SK-N-SH treated with all-trans-retinoic acid at 6 μM for 48 hours (cell line): ENCODE data around the gene CUEDC1.

ENCODE experiments used
- GLIS3 ChIP-seq: fragments of 250-450 bp; sonication (Bioruptor Pico); IDR thresholded peaks from 2 replicates; pipeline ENCODE4 v1.5.0; 2020; ENCODE audit warnings: mild to moderate bottlenecking, moderate library complexity
- OSR1 ChIP-seq: fragments of 250-450 bp; sonication (Bioruptor Pico); IDR thresholded peaks from 2 replicates; pipeline ENCODE4 v1.8.0; 2022; ENCODE audit warnings: moderate library complexity, mild to moderate bottlenecking, inconsistent platforms
- PPARA ChIP-seq: fragments of 250-450 bp; sonication (Bioruptor Pico); IDR thresholded peaks from 2 replicates; pipeline ENCODE4 v1.5.0; 2020; ENCODE audit warnings: mild to moderate bottlenecking, borderline replicate concordance
- RARB ChIP-seq: fragments of 250-450 bp; sonication (Bioruptor Pico); IDR thresholded peaks from 2 replicates; pipeline ENCODE4 v1.8.0; 2021; ENCODE audit warnings: mild to moderate bottlenecking, moderate library complexity
- TSHZ2 ChIP-seq: fragments of 250-450 bp; sonication (Bioruptor Pico); IDR thresholded peaks from 2 replicates; pipeline ENCODE4 v1.5.0; 2020; ENCODE audit warnings: mild to moderate bottlenecking, moderate library complexity
- ZC3H10 ChIP-seq: fragments of 250-450 bp; sonication (Bioruptor Pico); IDR thresholded peaks from 2 replicates; pipeline ENCODE4 v1.5.1; 2021; ENCODE audit warnings: mild to moderate bottlenecking, moderate library complexity
- ZFP3 ChIP-seq: fragments of 250-450 bp; sonication (Bioruptor Pico); IDR thresholded peaks from 2 replicates; pipeline ENCODE4 v1.5.0; 2020; ENCODE audit warnings: mild to moderate bottlenecking, moderate library complexity
- ZNF70 ChIP-seq: fragments of 450-650 bp; formaldehyde crosslinking; IDR thresholded peaks from 2 replicates; pipeline ENCODE4 v1.5.0; 2020; ENCODE audit warnings: mild to moderate bottlenecking, moderate library complexity
- TF ChIP-seq, protein P1 (sequence below): fragments of 250-450 bp; sonication (Bioruptor Pico); IDR thresholded peaks from 2 replicates; pipeline ENCODE4 v1.8.0; 2020; ENCODE audit warnings: mild to moderate bottlenecking, moderate library complexity, borderline replicate concordance

GRCh38 chr17:57916925-57917858 is 38.0 kb downstream of the CUEDC1 start:
- TF ChIP-seq OSR1 (CRISPR knock-in tag): no peak
- TF ChIP-seq, protein P1, sequence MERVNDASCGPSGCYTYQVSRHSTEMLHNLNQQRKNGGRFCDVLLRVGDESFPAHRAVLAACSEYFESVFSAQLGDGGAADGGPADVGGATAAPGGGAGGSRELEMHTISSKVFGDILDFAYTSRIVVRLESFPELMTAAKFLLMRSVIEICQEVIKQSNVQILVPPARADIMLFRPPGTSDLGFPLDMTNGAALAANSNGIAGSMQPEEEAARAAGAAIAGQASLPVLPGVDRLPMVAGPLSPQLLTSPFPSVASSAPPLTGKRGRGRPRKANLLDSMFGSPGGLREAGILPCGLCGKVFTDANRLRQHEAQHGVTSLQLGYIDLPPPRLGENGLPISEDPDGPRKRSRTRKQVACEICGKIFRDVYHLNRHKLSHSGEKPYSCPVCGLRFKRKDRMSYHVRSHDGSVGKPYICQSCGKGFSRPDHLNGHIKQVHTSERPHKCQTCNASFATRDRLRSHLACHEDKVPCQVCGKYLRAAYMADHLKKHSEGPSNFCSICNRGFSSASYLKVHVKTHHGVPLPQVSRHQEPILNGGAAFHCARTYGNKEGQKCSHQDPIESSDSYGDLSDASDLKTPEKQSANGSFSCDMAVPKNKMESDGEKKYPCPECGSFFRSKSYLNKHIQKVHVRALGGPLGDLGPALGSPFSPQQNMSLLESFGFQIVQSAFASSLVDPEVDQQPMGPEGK (CRISPR knock-in tag): no peak
- TF ChIP-seq ZFP3 (CRISPR knock-in tag): no peak
- no peak for TF ChIP-seq ZC3H10 (CRISPR knock-in tag)
- TF ChIP-seq TSHZ2 (CRISPR knock-in tag): no peak
- TF ChIP-seq ZNF70 (CRISPR knock-in tag): no peak
- no peak for TF ChIP-seq RARB (CRISPR knock-in tag)
- TF ChIP-seq GLIS3 (CRISPR knock-in tag): no peak
- no peak for TF ChIP-seq PPARA (CRISPR knock-in tag)
